ENCODE results near the gene FOXO3.

DNA sequence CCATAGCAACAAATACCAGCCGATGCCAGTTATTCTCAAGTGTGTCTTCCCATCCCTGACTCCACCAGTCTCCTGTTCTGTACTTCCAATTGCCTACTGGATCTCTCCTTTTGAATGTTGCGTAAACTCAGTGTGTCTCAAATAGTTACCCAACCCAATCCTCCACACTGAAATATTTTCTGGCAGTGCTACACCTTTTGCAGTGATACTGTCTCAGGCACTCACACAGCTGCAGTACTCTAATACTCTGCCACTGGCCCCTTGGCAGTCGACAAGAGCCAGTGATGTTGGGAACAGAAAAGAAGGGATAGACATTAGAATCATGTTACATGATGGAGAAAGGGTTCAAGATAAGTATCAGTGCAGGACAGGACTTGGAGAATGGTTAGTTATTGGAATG, 31.8 kb upstream of the FOXO3 start:
- no peak for TF ChIP-seq EZH2 (IDR thresholded peaks at IDR 0.05)
- TF ChIP-seq POLR2AphosphoS5 (IDR thresholded peaks at IDR 0.05; ENCODE audit: borderline replicate concordance, low read depth, low read length) = no peak
- no peak for TF ChIP-seq FOXP2 (optimal IDR thresholded peaks at IDR 0.05; ENCODE audit: control extremely low read depth, extremely low read length, insufficient read depth)
